SHP77 (cell line): ENCODE measurements around the gene KSR2.
A peak's percentile ranks its signal among the peaks of the same experiment; 100 is the strongest.
"Not testable (repeated sequence)": the region's sequence is repeated elsewhere in the genome, so short reads cannot be mapped to it uniquely, and the experiment has no call there.

ENCODE experiments used
- DNase-seq, 2 experiments: peaks; one replicate each; lab custom pipeline; 2025; lab: John Stamatoyannopoulos, UW

The KSR2 gene

DNA sequence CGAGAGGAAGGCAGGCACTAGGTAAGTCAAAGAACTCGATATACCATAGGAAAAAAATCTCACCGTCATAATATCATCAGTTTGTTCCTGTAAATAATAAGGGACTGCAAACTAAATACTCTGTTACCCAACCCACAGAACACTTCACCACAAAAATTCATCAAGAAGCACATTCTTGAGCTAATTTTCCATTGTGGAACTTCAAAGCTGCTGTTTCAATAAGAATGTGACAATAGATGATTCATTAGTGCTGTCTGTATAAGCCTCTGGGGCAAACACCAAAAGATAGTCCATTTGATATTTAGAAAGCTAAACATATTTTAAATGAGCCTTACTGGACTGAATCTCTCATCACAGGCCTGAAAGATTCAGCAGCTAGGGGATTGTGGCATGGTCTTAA, 219.4 kb downstream of the KSR2 start:
- DNase-seq = no peak

DNA sequence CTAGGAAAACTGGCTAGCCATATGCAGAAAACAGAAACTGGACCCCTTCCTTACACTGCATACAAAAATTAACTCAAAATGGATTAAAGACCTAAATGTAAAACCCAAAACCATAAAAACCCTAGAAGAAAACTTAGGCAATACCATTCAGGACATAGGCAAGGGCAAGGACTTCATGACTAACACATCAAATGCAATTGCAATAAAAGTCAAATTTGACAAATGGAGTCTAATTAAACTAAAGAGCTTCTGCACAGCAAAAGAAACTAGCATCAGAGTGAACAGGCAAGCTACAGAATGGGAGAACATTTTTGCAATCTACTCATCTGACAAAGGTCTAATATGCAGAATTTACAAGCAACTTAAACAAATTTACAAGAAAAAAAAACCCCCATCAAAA, 222.4 kb downstream of the KSR2 start:
- not testable (repeated sequence) for DNase-seq

- DNase-seq = no peak
Observed at GRCh38 chr12:117744418-117744817, 224.4 kb downstream of the KSR2 start.

DNA sequence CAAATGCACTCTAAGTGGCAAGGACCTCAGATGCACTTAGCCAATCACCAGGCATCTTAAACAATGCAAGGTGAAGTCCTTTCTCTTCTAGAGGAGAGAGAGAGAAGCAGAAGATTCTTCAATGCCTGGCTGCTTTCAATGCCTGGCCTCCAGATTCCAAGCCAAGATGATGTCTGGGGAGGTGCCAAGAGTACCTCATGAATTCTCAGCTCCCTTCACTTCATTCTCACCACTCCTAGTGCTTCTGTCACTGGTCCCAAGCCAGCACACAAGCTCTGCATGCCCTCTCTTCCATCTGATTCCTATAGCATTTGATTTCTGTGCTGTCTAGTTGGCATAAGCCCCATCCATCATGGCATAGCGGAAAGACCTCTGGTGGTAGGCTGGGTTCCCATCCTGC, 225.0 kb downstream of the KSR2 start:
- DNase-seq = no peak

DNA sequence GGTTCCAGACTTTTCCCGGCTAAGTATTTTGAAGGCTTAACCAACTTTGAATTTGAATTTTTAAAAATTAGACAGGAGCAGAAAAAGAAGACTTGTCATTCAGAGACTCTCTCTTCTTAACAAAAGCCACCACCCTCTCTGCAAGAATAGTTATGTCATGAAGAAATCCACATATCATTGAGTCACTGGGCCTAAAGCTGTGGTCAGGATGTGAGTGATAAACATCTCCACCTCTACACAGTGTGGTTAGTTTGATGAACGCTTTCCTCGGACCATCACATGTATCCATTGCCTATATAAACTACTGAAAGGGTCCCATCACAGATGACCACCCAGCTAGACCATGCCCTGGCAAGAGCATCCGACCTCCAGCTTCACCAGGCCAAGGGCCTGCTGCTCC, 226.1 kb downstream of the KSR2 start:
- no peak for DNase-seq

GRCh38 chr12:117738233-117738632, 230.6 kb downstream of the KSR2 start:
- DNase-seq = no peak

DNA sequence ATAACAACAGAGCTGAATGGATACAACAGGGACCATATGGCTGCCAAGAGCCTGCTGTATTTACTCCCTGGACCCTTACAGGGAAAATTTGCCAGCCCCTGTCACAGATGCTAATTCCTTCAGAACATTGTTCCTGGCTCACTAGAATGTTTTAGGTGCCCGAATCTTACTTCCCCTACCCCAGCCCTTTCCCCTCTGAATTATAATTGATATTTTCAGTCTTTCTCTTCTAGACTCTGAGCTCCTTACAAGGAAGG, 235.3 kb downstream of the KSR2 start:
- DNase-seq = no peak

DNA sequence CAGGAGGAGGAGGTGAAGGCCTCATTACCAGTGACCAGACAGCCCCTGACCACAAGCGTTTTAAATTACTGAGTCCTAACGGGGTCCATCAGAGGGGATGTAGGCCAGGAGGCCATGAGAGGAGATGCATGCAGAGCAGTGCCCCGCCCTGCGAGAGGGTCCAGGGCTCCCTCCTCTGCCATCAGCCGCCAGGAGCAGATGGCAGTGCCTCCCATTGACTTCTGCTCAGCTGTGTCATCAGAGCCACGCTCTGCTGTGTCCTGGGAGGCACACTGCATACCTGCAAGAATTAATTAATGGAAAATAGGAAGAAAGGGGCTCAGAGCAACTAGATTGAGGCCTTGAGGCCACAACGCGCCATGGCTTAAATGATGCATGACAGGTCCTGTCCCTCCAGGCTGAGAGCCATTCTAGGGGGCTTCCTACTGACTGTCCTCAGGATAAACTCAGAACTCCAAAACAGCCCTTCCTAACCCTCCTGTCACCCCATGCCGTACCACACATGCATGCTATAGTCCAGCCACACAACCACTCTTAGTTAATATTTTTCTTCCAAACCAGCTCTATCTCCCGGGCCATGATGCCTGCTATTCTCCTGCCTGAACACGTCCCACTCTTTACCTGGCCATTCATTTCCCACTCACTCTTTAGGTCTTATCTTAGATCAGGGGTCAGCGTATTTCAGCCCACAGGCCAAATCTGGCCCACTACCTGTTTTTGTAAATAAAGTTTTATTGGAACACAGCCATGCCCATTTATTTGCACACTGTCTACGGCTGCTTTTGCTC, 235.8 kb downstream of the KSR2 start:
- no peak for DNase-seq

DNA sequence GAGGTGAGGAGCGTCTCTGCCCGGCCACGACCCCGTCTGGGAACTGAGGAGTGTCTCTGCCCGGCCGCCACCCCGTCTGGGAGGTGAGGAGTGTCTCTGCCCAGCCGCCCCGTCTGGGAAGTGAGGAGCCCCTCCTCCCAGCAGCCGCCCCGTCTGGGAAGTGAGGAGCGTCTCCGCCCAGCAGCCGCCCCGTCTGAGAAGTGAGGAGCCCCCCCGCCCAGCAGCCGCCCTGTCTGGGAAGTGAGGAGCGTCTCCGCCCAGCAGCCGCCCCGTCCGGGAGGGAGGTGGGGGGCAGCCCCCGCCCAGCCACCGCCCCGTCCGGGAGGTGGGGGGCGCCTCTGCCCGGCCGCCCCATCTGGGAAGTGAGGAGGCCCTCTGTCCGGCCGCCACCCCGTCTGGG, 237.7 kb downstream of the KSR2 start:
- DNase-seq = not testable (repeated sequence)

- no peak for DNase-seq
Observed at GRCh38 chr12:117727301-117727700, 241.5 kb downstream of the KSR2 start.

- no peak for DNase-seq
Observed at GRCh38 chr12:117724543-117724942, 244.2 kb downstream of the KSR2 start.

- peak in 1 of 2 experiments; percentile 10 for DNase-seq
Observed at GRCh38 chr12:117718559-117718958, 250.2 kb downstream of the KSR2 start.

DNA sequence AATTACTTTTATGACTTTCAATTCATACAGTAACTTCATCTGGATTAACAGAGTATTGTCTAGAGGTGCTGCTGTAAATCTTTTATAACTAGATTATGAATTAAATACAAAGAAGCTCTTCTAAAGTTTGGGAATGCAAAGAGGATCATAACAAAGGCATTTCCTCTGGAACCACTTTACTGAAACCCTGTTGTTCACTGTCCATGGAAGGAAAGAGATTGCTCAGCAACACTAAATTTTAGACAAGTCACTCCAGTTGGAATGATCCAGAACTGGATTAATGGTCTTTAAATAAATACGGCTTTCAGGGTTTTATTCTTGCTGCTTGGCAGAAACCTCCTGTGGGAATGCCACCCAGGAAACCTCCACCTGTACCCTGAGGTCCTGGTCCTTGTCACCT, 250.6 kb downstream of the KSR2 start:
- no peak for DNase-seq

GRCh38 chr12:117714203-117714602, 254.6 kb downstream of the KSR2 start:
- DNase-seq = no peak

DNA sequence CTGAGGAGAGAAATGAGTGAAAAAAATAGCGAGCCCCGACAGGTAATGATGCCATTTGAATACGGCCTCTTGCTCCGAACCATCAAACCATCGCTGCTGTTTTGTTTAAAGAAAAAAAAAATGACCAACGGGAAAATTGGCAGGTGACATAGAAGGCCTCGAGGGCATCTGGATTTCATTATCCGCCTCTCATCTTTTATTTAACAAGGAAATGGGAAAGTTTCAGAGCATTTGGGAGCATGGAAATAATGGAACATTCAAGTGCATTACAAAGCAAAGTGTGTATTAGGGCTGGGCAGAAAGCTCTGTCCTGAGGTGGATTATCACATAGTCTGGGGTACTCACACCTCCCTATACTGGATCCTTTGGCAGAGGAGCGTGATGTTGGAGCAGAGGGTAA, 258.7 kb downstream of the KSR2 start:
- DNase-seq = no peak

- DNase-seq = no peak
Observed at GRCh38 chr12:117707861-117708260, 260.9 kb downstream of the KSR2 start.

DNA sequence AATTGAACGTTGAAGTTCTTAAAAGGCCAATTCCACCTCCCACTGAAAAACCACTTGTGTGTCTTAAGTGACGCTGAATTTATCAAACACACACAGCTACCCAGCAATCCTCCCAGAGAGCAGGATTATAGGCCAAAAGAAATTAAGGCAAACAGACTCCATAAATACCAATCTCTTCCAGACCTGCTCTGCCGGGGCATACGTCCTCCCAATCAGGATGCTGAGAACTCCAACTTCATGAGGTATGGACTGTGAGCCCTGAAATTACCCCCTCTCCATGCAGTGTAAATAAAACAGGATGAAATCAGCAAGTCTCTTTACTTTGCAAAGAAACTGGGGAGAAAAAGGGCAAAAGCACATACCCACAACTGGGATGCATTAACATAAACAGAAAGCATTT, 265.2 kb downstream of the KSR2 start:
- no peak for DNase-seq

DNA sequence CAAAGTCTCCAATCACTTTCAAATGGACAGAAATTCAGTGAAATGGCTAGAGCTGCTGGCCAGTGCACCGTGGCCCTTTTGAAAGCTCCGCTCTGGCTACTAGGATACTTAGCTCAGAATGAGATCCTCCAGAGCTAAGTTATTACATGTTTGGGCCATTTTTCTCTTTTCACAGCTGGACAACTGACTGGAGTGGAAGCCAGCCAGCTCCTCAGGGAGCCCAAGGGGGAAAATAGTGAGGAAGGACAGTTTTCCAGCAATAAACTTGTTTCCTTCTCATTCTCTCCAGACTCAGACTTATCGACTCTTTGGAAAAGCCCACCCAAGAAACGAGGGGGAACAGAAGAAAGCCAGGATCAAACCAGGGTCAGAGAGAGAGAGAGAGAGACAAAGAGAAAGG, 266.0 kb downstream of the KSR2 start:
- DNase-seq = no peak

DNA sequence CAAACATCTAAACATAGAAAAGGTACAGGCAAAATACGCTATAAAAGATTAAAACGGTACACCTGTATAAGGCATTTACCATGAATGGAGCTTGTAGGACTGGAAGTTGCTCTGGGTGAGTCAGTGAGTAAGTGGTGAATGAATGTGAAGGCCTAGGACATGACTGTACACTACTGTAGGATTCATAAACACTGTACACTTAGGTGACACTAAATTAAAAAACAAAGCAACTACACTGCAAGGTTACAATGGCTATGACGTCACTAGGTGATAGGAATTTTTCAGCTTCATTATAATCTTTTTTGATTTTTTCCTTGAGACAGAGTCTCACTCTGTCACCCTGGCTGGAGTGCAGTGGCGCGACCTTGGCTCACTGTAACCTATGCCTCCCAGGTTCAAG, 269.2 kb downstream of the KSR2 start:
- DNase-seq = no peak

GRCh38 chr12:117699118-117699517, 269.7 kb downstream of the KSR2 start:
- no peak for DNase-seq

DNA sequence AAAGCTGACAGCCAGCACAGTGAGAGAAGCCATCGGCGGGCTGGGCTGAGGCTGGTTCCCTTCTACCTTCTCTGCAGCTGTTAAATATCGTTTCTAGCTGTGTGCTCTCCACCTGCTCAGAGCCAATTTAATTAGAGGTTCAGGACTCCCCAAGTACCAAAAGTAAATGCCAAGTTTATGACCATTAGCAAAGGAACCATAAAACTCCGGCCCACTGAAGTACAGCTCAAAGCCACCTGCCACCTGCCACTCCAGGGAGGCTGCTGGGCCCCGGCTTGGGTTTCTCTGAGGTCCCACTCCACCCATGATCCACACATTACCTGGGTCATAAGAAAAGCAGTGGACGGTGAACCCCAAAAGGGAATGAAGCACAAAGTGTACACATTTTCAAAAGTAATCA, 272.8 kb downstream of the KSR2 start:
- no peak for DNase-seq

- DNase-seq = no peak
Observed at GRCh38 chr12:117692512-117692911, 276.3 kb downstream of the KSR2 start.

GRCh38 chr12:117689857-117690256, 278.9 kb downstream of the KSR2 start:
- DNase-seq = no peak

DNA sequence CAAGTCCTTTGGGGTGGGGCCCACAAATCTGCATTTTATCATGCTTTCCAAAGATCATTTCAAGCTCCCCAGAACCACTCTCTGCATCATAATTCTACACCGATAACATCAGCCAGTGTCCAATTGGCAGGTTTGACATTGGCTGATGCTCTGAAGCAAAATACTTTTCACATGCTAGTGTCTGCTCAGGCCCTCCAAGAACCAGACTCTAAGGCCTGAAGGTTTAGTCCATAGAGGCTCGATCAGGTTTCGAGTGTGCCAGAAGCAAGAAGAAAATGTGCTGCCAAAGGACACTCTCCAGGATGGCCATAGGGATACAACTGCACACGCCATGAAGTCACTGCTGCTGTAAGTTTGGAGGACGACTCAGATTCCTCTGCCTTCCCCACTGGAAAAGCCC, 280.3 kb downstream of the KSR2 start:
- DNase-seq = no peak
